Body of pancreas (tissue), 4 donors: ENCODE results near the gene FXR1. TPM values are rescaled to one million over a fixed set of nuclear protein-coding genes. Genes with fewer than 3 reads are reported as not detected.

Source experiments
- ATAC-seq: fragments of 150-250 bp; one replicate; pipeline ENCODE4 v1.9.1; 2016
- DNase-seq, 4 donors: peaks; one replicate each; pipeline ENCODE4 v3.0.0-alpha.2; 2019
- H3K27ac ChIP-seq, 4 donors: fragments of 200-600 bp; sonication (generic); 1 replicate in 3 of 4; 2 replicates in 1 of 4; pipeline versions ENCODE4 v1.5.1 to v1.6.1; 2016 to 2019; ENCODE audit warnings: mild to moderate bottlenecking in 1 of 4, mixed read lengths in 1 of 4, moderate library complexity in 1 of 4
- H3K27me3 ChIP-seq, 2 donors: fragments of 200-600 bp; sonication (generic); one replicate each; pipeline ENCODE4 v1.6.0; 2016; ENCODE audit warnings: mild to moderate bottlenecking in 1 of 2
- H3K36me3 ChIP-seq, 2 donors: fragments of 200-600 bp; sonication (generic); replicated peaks in 1 of 2; 2 replicates each; pipeline ENCODE4 v1.5.1; 2016; ENCODE audit warnings: low read depth in 2 of 2; ENCODE audit not compliant: insufficient read depth in 1 of 2
- H3K4me1 ChIP-seq: fragments of 200-600 bp; sonication (generic); one replicate; pipeline ENCODE4 v1.6.0; 2016
- H3K4me3 ChIP-seq, 2 donors: fragments of 200-600 bp; sonication (generic); 1 replicate in 1 of 2; 2 replicates in 1 of 2; pipeline ENCODE4 v1.5.1; 2016 to 2019
- H3K9me3 ChIP-seq, 3 donors: fragments of 200-600 bp; sonication (generic); 1 replicate in 2 of 3; 2 replicates in 1 of 3; pipeline ENCODE4 v1.5.1; 2016
- CTCF ChIP-seq, 7 experiments: fragments of 450-650 bp in 4 of 7; fragments of 200-600 bp in 3 of 7; sonication (generic) in 3 of 7; IDR thresholded peaks; one replicate each; pipeline ENCODE4 v1.5.1; 2016 to 2019; ENCODE audit warnings: antibody characterized with exemption in 7 of 7
- POLR2A ChIP-seq, 3 donors: fragments of 450-650 bp; IDR thresholded peaks; one replicate each; pipeline ENCODE4 v1.6.1; 2016; ENCODE audit warnings: antibody characterized with exemption in 3 of 3, mild to moderate bottlenecking in 2 of 3
- WGBS, 2 donors: methylation state at CpG; one replicate each; pipeline ENCODE4 v1.1.5; 2017; 5-methylcytosine and 5-hydroxymethylcytosine counted together
- intact Hi-C: fragments of 100-400 bp; cut with DNase I; formaldehyde crosslinking; loops from one replicate; pipeline ENCODE4 v1.15.1; 2023
- total RNA-seq, 2 donors: library from RNA; depleted of rRNA; stranded (reverse); fragments of >200 nt; gene quantifications; one replicate each; pipeline ENCODE4 v1.1.0, GENCODE V29; 2016

Gene FXR1
- total RNA-seq, 2 donors from 2014 or later: 55.0 to 89.5 TPM

- Histone ChIP-seq H3K4me3 (no peak overlapping the region), H3K9me3 (no peaks in the 10 kb centered on the region), H3K4me1 (no peaks in the 10 kb centered on the region), H3K27ac (no peak overlapping the region), H3K36me3 (peaks cover 0 to 19% of the 10 kb centered on the region in 2 donors), H3K27me3 (no peaks in the 10 kb centered on the region)
- TF ChIP-seq CTCF (IDR thresholded peaks at IDR 0.05) (no peak), POLR2A (IDR thresholded peaks at IDR 0.05) (no peak)
- intact Hi-C loops: no loop called here
- ATAC-seq: no peak
- DNase-seq: no peak
- WGBS, 2 donors: 89 to 92% methylated on average over 3 of the region's 3 CpGs
Measured at GRCh38 chr3:180961087-180961486, 48.6 kb downstream of the FXR1 start.

- TF ChIP-seq POLR2A (IDR thresholded peaks at IDR 0.05) (no peak), CTCF (IDR thresholded peaks at IDR 0.05) (no peak)
- no peaks in the 10 kb centered on the region for H3K27me3 ChIP-seq
- H3K27ac ChIP-seq: no peak overlapping the region
- DNase-seq (no peak), ATAC-seq (no peak)
- H3K36me3 ChIP-seq: peaks cover 0 to 19% of the 10 kb centered on the region in 2 donors
- 85 to 100% methylated on average over 1 of the region's 1 CpG for WGBS, 2 donors
- intact Hi-C loops: no loop called here
- H3K9me3 ChIP-seq: no peaks in the 10 kb centered on the region
- H3K4me3 ChIP-seq: no peak overlapping the region
- H3K4me1 ChIP-seq: no peaks in the 10 kb centered on the region
Measured at GRCh38 chr3:180961552-180961951, 49.1 kb downstream of the FXR1 start.

- Histone ChIP-seq H3K27ac (no peak overlapping the region), H3K9me3 (no peaks in the 10 kb centered on the region), H3K4me1 (no peaks in the 10 kb centered on the region), H3K27me3 (no peaks in the 10 kb centered on the region), H3K36me3 (peaks cover 0 to 19% of the 10 kb centered on the region in 2 donors), H3K4me3 (no peak overlapping the region)
- DNase-seq (no peak), ATAC-seq (no peak)
- intact Hi-C loops: no loop called here
- TF ChIP-seq POLR2A (IDR thresholded peaks at IDR 0.05) (no peak), CTCF (IDR thresholded peaks at IDR 0.05) (no peak)
- WGBS, 2 donors: 95 to 100% methylated on average over 1 of the region's 1 CpG
Measured at GRCh38 chr3:180962530-180962929, 50.1 kb downstream of the FXR1 start.

- intact Hi-C loops: no loop called here
- TF ChIP-seq CTCF (IDR thresholded peaks at IDR 0.05) (no peak), POLR2A (IDR thresholded peaks at IDR 0.05) (no peak)
- 94 to 96% methylated on average over 6 of the region's 6 CpGs for WGBS, 2 donors
Measured at GRCh38 chr3:180970931-180971330, 58.5 kb downstream of the FXR1 start.

GRCh38 chr3:180973543-180973942, 61.1 kb downstream of the FXR1 start:
- H3K27me3 ChIP-seq: no peaks in the 10 kb centered on the region
- WGBS, 2 donors: 80 to 92% methylated on average over 2 of the region's 2 CpGs
- H3K27ac ChIP-seq: no peak overlapping the region
- TF ChIP-seq CTCF (IDR thresholded peaks at IDR 0.05) (no peak), POLR2A (IDR thresholded peaks at IDR 0.05) (no peak)
- H3K9me3 ChIP-seq: no peaks in the 10 kb centered on the region
- intact Hi-C loops: no loop called here
- peaks cover 0 to 6% of the 10 kb centered on the region in 2 donors for H3K36me3 ChIP-seq
- H3K4me3 ChIP-seq: no peak overlapping the region
- DNase-seq (no peak), ATAC-seq (no peak)
- H3K4me1 ChIP-seq: no peaks in the 10 kb centered on the region

More at GRCh38 chr3:180970931-180971330, 58.5 kb downstream of the FXR1 start:
- no peaks in the 10 kb centered on the region for H3K9me3 ChIP-seq
- no peaks in the 10 kb centered on the region for H3K27me3 ChIP-seq
- no peaks in the 10 kb centered on the region for H3K4me1 ChIP-seq
- ATAC-seq (no peak), DNase-seq (no peak)
- H3K4me3 ChIP-seq: no peak overlapping the region
- H3K36me3 ChIP-seq: peaks cover 0 to 12% of the 10 kb centered on the region in 2 donors
- no peak overlapping the region for H3K27ac ChIP-seq
